GM18873 (cell line): Measurements from ENCODE around the gene TSPAN32.

Source experiments
- ATAC-seq: cut with Tn5 transposase; IDR thresholded peaks from one replicate; pipeline ENCODE4 v1.9.1; 2021; ENCODE audit warnings: mild to moderate bottlenecking, moderate library complexity, moderate number of reproducible peaks; ENCODE audit not compliant: unreplicated experiment, low FRiP score

TSPAN32 gene

DNA sequence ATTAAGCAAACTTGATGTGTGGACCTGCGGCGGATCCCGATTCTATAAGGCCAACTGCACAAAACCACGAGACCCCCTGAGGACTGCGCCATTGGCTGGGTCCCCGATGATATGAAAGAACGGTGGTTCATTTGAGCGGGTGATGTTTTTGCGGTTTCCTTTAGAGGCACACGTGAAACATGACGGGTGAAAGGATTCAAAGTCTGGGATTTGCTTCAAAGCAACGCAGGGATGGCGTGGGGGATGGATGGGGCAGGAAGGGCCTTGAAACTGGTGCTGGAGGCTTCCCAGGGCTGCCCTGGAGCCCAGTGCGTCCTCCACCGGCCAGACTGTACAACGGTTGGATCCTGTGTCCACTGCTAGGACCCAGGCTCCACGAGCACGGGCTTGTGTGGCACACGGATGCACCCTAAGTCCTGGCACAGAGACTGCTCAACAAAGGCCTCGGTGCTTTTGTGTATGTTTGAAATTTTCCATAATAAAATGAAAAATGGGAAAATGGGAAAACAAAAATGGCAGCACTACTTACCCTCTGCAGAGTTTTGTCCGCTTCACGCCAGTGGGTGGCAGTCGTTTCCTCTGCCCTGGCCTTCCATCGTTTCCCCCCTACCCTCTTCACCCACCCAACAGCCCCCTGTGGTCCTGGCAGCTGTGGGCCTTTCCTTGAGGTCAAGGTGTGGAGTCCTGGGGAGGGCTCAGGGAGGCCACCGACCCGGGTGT, 35.1 kb upstream of the TSPAN32 start:
- ATAC-seq = no peak

DNA sequence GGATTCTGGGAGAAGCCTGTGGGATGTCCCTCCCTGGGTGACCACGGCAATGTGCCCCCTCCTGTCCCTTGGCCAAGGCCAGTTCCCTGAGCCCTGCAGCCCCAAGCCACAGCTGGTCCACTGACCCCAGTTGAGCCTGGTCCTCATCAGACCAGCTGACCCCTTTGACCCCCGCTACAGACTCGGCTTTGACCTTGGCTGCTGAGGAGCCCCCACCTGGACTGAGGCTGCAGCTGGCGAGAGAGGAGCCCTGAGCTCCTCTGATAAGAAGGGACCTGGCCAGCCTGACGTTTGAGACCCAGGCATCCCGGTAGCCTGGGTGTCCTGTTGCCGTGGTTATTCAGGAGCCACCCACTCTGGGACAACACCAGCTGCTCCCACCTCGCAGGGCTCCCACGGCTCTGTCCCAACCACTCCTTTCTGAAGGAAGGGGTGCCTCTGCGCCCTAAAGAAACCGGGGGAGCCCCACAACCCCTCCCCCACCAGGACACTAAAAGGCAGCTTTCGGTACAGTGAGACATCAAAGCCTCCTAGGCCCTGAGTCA, 34.4 kb upstream of the TSPAN32 start:
- ATAC-seq = no peak

DNA sequence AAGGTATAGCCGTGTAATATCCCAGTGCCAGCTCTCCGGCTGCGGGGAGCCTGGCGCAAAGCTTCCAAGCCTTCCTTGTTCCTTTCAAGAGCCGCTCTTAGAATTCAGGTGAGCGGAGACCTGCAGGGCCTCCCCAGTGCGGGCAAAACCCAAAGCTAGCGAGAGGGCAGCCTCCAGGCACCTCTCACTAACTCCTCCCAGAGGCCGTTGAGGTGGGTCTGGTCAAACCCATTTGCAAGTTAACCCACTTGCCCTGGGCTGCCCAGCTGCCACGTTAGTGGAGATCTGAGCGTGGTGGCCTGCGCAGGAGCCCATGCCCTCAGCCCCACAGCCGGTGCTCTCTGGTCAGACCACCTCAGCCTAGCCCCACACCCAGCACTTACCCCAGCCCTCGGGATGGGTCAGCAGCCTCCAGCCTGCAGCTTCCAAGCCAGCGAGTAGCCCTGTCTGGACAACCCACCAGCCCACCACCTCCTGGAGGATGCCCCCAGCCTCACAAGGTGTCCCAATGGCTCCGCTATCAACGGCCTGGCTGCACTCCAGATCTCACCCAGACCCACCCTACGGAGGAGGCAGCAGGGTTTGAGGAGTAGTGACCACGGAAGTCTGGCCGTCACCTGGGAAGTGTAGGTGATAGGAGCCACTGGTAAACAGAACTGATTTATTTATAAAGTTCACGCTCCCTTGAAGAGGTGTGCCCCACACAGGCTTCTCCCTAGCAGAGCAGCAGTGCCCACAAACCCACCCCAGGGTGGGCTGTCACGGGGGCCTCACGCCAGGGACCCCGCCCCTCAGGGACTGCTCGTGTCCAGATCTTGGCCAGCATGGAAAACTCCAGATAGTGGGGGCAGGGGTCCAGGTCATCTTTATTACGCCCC, 33.7 kb upstream of the TSPAN32 start:
- no peak for ATAC-seq

DNA sequence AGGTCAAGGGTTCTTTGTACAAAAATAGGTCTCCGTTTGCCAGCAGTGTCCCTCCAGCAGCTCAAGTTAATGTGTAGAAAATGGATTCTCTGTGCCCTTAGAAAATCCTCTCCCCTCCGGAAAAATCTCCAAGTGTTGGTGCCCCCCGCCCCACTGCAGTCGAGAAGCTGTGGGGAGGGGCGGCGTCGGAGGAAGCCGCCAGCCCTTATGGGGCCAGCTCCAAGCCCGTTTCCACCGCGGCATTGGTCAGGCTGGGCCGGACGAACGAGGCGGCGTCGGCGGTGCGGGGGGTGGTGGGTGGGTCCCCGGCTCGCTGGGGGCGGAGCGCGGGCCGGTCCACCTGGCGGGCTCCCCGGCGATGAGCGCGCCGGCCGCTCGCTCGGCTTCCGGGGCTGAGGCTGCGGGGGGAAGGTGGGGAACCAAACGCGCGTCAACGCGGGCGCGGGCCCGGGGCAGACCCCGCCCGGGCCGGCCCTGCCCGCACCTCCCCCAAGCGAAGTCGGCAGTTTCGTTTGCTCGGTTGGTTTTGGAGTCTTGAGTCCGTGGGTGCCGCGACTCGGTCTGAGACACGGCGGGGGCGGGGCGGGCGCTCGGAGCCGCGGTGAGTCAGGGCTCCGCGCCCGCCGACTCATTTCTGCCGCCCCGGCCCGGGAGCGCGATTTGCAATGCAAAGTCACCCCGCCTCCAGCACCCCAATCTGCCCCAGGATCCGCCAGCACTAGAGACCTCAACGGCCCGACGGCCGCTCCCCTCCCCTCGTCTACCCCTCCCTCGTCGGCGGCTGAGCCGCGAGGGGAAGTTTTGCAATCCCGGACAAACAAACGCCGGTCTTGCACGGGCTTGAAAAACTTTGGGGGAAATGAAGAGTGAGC, 32.8 kb upstream of the TSPAN32 start:
- no peak for ATAC-seq

DNA sequence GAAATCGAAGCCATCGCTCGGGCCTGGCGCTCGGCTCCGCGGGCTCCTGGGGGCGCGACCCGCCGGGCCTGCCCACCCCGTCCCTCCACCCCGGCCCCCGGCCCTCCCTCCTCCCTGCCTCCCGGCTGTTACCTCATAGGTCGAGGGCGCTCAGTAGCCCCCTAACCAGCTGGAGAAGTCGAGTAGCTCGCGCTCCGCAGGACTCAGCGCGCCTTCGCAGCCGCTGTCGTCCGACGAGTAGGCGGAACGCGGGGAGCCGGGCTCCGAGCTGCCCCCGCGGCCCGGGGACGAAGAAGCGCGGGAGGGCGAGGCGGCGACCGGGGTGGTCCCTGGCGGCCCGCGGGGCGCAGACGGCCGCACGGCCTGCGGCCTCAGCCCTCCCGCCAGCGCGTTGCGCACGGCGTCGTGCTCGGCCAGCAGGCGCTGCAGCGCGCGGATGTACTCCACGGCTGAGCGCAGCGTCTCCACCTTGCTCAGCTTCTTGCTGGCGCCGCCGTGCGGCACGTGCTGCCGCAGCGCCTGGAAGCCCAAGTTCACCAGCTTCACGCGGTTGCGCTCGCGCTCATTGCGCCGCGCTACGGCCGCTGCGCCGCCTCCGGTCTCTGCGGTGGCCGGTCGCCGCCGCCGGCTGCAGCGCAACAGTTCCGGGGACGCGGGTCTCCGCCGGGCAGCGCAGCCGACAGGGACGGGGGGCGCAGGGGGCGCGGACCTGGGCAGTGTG, 32.1 kb upstream of the TSPAN32 start:
- no peak for ATAC-seq

DNA sequence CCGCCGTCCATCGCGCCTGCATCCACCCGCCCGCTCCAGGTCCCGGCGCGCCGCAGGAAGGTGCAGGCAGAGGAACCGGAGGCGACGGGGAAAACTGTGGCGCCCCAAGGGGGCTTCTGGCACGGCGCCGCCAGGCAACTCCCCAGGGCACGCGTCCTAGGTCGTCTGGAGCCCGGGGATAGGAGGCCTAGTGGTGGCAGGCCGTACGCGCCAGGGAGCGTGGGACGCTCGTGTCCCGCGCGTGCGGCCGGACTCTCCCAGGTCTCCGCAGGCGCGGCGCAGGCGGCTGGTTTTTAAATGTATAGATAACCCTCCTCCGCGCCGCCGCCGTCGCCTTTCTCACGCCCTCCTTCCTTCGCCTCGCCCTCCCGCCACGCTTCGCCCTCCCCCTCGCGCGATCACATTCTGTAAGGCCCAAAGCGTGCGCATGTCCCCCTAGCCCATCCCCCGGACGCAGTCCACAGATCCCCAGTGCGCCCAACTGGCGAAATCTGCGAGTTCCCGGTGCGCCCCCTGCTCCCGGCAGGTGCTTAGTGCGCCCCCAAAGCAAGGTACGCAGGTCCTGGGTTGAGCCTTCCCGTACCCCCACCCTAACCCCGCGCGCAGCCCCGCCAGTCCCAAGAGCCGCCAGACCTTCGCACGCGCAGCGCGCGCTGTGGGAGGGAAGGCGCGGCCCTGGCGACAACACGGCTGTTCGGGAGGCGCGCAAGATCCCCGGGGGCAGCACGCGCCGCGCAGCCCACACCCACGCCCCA, 31.3 kb upstream of the TSPAN32 start, which contains the start of gene ASCL2:
Gene ASCL2, minus strand, starts transcription at position 267 of the 755 bp plus-strand sequence. Its CDS starts 256 bp downstream, at position 11.
- no peak for ATAC-seq

DNA sequence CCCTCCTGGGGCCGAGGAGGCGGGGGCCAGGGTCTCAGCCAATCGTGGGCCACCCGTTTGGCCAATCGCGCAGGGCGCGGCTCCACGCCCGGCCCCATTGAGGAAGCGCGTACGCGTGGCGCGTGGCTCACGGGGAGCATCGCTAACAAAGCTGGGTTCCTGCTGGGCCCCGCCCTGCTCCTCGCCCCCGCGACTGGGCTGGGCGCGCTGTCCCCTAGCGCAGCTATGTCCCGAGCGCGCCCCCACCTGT, 30.8 kb upstream of the TSPAN32 start:
- no peak for ATAC-seq

DNA sequence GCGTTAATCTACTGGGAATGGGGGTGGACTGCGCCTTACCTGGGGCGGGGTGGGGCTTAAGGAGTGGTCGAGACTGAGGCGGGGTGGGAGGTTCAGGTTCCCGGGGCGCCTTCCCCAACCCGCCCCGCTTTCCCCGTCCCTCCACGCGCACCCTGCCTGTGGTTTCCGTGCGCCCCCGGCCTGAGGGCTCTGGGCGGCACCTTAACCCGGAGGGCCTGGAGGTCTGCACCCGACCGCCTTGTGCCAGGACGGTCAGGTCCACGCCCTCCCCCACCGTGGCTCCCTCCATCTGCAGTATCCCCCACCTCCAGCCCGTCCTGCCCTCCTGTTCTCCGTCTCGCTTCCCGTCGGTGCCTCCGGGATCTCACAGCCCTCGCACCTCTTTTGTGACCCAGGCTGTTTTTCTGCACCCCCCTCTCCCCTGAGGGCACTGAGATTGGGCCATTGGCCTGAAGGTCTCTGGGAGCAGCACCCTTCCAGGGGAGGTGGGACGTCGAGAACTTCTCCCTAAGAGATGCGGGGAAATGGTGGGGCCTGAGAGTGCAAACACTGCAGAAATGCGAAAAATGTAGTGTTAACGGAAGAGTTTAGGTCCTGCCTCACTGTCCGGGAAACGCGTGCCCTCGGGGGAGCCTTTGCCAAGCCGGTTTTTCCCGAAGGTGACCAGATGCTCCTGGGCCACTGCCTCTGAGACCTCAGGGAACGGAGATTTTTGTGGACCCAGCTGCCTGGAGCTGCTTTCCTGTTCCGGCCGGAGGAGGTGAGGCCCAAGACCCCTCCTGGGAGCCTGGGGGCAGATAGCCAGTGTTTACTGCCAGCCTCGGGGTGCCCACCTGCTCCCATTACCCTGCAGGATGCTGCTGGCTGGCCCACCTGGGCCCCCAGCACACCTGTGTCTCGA, 30.2 kb upstream of the TSPAN32 start:
- no peak for ATAC-seq

DNA sequence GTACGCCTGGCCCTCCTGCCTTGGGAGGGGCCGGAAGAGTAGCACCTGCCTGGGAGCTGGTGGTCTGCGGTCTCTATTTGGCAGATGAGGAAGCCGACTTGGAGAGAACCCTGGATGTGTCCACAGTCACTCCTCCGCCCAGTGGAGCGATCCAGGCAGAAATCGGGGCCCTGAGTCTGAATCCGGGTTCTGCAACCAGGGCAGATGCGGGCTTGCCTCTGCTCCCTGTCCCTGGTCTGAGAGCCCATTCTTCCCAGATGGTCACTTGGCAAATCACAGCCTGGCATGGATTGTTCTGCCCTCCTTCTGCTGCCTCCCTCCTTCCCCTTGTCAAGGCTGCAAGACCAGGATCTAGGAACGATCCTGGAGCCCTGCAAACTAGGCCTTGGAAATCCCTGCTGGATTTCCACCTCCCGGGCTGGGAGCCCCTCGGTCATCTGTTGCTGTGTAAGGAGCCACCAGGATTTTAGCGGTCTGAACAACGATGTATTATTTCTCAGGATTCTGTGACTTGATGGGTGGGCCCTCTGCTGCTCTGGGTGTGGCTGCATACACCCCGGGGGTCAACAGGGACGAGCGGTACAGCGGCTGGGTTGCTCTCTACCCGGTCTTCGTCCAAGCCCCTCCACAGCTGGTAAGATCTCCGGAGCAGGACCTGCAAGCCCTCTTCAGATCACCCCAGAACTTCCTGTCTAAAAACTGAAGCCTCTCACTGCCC, 29.4 kb upstream of the TSPAN32 start:
- no peak for ATAC-seq

DNA sequence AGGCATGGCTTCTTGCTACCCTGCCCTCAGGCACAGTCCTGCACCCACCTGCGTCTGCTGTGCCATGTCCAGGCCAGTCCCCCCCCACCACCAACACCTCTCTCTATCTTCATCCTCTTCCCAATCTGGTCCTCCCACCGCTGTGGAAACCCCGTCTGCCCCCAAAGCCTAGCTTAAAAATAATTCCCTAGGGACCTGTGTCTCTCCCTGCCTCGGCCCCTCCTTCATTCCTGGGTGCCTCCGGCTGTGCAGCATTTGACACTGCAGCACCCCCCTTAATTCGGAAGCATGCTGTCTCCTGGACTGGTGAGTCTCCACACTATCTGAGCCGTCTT, 28.9 kb upstream of the TSPAN32 start:
- ATAC-seq = no peak

DNA sequence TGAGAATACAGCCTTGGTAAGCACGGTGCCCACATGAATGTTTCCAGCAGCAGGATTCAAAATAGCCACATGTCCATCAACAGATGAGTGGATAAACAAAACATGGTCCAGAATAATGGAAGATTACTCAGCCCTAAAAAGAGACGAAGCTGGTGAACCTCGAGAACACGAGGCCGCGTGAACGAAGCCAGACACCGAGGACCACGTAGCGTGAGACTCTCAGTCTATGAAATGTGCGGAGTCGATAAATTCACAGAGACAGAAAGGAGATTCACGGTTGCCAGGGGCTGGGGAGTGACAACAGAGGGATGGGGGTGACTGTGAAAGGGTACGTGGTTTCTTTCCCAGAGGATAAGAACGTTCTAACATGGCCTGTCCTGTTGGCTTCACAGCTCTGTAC, 28.5 kb upstream of the TSPAN32 start:
- no peak for ATAC-seq

DNA sequence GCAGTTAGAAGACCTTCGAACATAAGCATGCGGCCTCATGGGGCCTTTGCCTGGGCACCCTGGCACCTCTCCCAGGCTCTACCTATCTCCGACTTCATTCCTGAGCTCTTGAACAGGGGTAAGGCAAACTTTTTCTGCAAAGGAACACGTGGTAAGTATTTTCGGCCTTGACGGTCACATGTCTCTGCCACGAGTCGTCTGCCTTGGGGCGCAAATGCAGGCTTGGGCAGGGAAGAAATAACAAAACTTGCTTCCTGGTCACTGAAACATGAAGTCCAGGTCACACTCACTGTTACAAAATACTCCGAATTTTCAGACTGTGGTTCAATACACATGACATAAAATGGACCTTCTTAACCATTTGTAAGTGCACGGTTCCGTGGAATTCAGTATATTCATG, 28.0 kb upstream of the TSPAN32 start:
- no peak for ATAC-seq

DNA sequence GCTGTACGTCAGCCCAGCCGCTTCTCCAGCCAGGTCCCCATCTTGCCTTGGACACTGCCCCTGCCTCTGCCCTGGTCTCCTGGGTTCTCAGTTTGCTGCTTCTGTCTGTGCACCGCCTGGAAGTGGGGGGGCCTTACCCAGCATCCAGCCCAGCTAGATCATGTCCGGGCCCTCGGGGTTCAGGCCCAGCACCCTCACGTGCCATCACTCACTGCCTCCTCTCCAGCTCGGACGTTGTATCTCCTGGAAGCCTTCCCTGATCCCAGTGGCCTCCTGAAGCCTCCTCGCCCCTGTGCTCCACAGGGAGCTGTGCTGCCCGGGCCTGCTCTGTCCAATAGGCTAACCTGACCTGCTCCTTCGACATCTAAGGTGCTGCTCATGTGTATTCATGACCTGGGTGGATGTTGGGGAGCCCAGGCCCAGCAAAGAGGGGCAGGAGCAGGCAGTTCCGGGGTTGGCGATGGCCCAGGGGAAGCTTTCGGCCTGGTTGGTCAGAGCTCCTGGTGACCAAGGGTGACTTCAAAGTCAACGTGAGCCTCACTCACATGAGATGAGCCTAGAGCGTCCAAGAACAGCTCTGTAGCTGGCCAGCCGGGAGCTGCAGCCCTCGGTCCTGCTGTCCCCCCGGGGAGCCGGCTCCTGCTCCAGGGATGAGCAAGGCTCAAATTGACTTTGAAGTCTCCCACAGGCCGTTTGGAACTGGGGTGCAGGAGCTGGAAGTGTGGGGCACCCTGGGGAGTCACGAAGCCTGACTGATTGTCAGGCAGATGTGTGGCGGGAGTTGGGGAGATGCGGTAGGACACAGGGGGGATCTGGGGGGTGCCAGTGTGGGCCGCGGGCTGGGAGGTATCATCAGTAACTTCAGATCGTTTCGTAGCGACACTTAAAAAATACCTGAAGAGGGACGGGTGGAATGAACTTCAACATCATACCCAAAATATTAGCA, 26.2 kb upstream of the TSPAN32 start:
- no peak for ATAC-seq

DNA sequence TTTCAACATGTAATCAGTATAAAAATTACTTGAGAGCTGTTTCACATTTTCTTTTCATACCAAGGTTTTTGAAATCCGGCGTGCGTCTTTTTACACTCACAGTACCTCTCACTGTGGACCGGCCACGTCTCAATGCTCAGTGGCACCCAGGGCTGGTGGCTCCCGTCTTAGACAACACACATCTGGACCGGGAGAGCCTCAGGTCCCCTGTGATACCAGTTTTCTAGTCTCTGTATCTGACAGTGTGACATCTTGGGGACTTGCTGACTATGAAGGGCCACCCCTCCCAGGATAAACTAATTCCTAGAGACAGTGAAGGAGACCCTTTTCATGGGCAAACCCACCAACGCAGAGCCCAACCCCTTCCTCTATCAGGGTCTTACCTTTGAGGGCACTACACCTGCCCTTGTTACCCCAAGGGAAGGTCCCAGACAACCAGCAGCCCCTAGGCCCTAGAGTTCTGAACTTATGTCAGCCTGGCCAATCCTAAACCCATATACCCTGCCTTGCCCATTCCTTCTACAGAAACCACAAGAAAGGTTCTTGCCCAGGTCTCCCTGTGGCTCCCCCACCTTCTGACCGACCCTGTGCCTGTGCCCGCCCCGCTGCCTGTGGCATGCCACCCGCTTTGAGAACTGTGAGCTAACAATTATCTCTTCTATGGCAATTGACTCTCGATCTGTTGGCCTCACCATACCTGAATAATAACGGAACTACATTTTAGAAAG, 25.4 kb upstream of the TSPAN32 start:
- no peak for ATAC-seq

DNA sequence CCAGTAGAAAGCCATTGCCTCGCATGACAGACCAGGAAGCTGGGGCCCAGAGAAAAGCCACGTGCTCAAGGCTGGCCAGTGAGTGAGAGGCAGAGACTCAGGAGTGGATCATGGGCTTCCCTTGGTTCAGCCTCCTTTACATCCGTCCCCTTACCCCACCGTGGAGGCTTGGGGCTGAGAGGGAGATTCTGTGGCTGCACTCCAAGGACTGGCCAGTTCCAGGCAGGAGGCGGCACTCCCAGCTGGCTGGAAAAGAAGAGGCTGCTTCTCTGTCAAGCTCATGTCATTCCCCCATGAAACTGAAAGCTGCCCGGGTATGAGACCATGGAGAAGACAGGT, 24.8 kb upstream of the TSPAN32 start:
- ATAC-seq = no peak

DNA sequence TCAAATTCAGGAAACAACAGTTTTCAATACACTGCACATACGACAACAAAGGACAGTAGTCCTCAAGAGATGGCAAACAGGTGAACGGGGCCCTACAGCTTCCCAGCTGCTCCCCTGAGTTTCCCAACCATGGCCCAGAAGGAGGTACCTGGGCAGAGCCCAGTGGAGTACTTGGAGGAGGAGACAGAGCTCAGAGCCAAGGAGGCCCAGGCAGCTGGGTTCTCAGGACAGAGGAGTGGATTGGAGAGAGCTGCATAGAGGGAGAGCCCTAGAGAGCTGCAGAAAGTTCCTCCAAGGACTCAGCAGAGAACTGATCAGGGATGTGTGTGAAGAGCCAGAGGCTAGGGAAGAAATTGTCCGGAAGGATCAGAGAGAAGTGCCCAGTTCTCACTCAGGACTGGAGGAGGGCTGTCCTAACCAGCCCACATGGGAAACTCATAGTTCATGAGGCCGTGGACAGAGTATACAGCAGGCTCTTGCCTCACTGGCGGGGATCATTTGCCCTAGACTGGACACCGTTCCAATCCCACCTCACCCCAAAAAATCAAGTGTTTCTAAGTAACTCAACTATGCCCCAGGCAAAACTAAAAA, 23.8 kb upstream of the TSPAN32 start:
- ATAC-seq = no peak
